H9 (cell line): Measurements from ENCODE around the gene GMPR2. TPM values are rescaled to one million over a fixed set of nuclear protein-coding genes. Genes with fewer than 3 reads are reported as not detected.

Experiments
- DNase-seq: peaks from one replicate; pipeline ENCODE4 v3.0.0-alpha.2; 2017
- H2AFZ ChIP-seq: one replicate; pipeline ENCODE4 v1.6.1; 2013; ENCODE audit warnings: mild to moderate bottlenecking, low read length, control low read depth, moderate library complexity
- H2AK5ac ChIP-seq: 2 replicates; pipeline ENCODE4 v1.6.1; 2013; ENCODE audit warnings: low read length, control low read depth, mixed read lengths; ENCODE audit not compliant: insufficient read length
- H2BK120ac ChIP-seq: one replicate; pipeline ENCODE4 v1.6.1; 2013; ENCODE audit warnings: low read depth, mild to moderate bottlenecking, low read length, control low read depth, inconsistent platforms; ENCODE audit not compliant: poor library complexity, severe bottlenecking
- H2BK12ac ChIP-seq: 2 replicates; pipeline ENCODE4 v1.6.1; 2013; ENCODE audit warnings: low read length, control low read depth, mixed read lengths, low read depth; ENCODE audit not compliant: insufficient read length
- H2BK15ac ChIP-seq: 2 replicates; pipeline ENCODE4 v1.6.1; 2013; ENCODE audit warnings: low read depth, low read length, control low read depth
- H2BK20ac ChIP-seq: one replicate; pipeline ENCODE4 v1.6.1; 2013; ENCODE audit warnings: low read depth, mild to moderate bottlenecking, low read length, control low read depth, inconsistent platforms; ENCODE audit not compliant: poor library complexity, severe bottlenecking
- H2BK5ac ChIP-seq: 2 replicates; pipeline ENCODE4 v1.6.1; 2013; ENCODE audit warnings: low read length, control low read depth, mixed read lengths; ENCODE audit not compliant: insufficient read length
- H3K14ac ChIP-seq: 2 replicates; pipeline ENCODE4 v1.6.1; 2013; ENCODE audit warnings: low read length, control low read depth; ENCODE audit not compliant: insufficient read depth
- H3K18ac ChIP-seq: 2 replicates; pipeline ENCODE4 v1.6.1; 2013; ENCODE audit warnings: low read depth, mild to moderate bottlenecking, mixed read lengths, low read length, control low read depth; ENCODE audit not compliant: insufficient read length
- H3K23ac ChIP-seq: 2 replicates; pipeline ENCODE4 v1.6.1; 2013; ENCODE audit warnings: low read length, control low read depth, mixed read lengths, low read depth; ENCODE audit not compliant: insufficient read length
- H3K23me2 ChIP-seq: 2 replicates; pipeline ENCODE4 v1.6.1; 2013; ENCODE audit warnings: low read depth, mild to moderate bottlenecking, mixed read lengths, low read length, control low read depth; ENCODE audit not compliant: insufficient read length, poor library complexity, severe bottlenecking
- H3K27ac ChIP-seq: 2 replicates; pipeline ENCODE4 v1.5.1; 2013; ENCODE audit warnings: low read length, control low read depth, mixed read lengths, low read depth; ENCODE audit not compliant: insufficient read length
- H3K27me3 ChIP-seq: 2 replicates; pipeline ENCODE4 v1.6.1; 2013; ENCODE audit warnings: low read length, control low read depth, inconsistent platforms; ENCODE audit not compliant: insufficient read depth
- H3K4ac ChIP-seq: 2 replicates; pipeline ENCODE4 v1.6.1; 2013; ENCODE audit warnings: low read depth, mild to moderate bottlenecking, control low read depth, inconsistent platforms, low read length, moderate library complexity
- H3K4me1 ChIP-seq: 2 replicates; pipeline ENCODE4 v1.6.1; 2013; ENCODE audit warnings: low read length, control low read depth, inconsistent platforms; ENCODE audit not compliant: insufficient read depth
- H3K4me2 ChIP-seq: 2 replicates; pipeline ENCODE4 v1.6.1; 2013; ENCODE audit warnings: low read length, control low read depth, mixed read lengths; ENCODE audit not compliant: insufficient read length, insufficient read depth
- H3K56ac ChIP-seq: 2 replicates; pipeline ENCODE4 v1.6.1; 2013; ENCODE audit warnings: low read depth, mild to moderate bottlenecking, mixed read lengths, low read length, control low read depth; ENCODE audit not compliant: insufficient read length
- H3K79me1 ChIP-seq: 2 replicates; pipeline ENCODE4 v1.6.1; 2013; ENCODE audit warnings: low read depth, mild to moderate bottlenecking, moderate library complexity, low read length, control low read depth, inconsistent platforms; ENCODE audit not compliant: insufficient read depth, poor library complexity, severe bottlenecking
- H3K79me2 ChIP-seq: 2 replicates; pipeline ENCODE4 v1.6.1; 2013; ENCODE audit warnings: low read length, control low read depth, inconsistent platforms; ENCODE audit not compliant: insufficient read depth
- H3K9ac ChIP-seq: 2 replicates; pipeline ENCODE4 v1.6.1; 2013; ENCODE audit warnings: low read length, control low read depth, mixed read lengths; ENCODE audit not compliant: insufficient read length; ENCODE audit errors: extremely low read depth
- H3K9me3 ChIP-seq: one replicate; pipeline ENCODE4 v1.6.1; 2013; ENCODE audit warnings: low read depth, low read length, inconsistent platforms; ENCODE audit not compliant: control insufficient read depth
- H3T11ph ChIP-seq: one replicate; pipeline ENCODE4 v1.6.1; 2013; ENCODE audit warnings: mild to moderate bottlenecking, low read length, control low read depth, inconsistent platforms
- H4K20me1 ChIP-seq: one replicate; pipeline ENCODE4 v1.6.1; 2013; ENCODE audit not compliant: control insufficient read depth, insufficient read length, insufficient read depth
- H4K5ac ChIP-seq: 2 replicates; pipeline ENCODE4 v1.6.1; 2013; ENCODE audit warnings: low read depth, mild to moderate bottlenecking, mixed read lengths, low read length, control low read depth; ENCODE audit not compliant: insufficient read length
- H4K8ac ChIP-seq: replicated peaks from 2 replicates; pipeline ENCODE4 v1.6.1; 2013; ENCODE audit warnings: low read length, control low read depth, mixed read lengths, low read depth; ENCODE audit not compliant: insufficient read length
- H4K91ac ChIP-seq: 2 replicates; pipeline ENCODE4 v1.6.1; 2013; ENCODE audit warnings: low read depth, mild to moderate bottlenecking, moderate library complexity, mixed read lengths, low read length, control low read depth; ENCODE audit not compliant: insufficient read length
- H3K27ac Mint-ChIP-seq, 3 experiments: 2 replicates in 2 of 3; 3 replicates in 1 of 3; pipeline ENCODE4 v1.8.0; 2020 to 2021; ENCODE audit warnings: mixed read lengths in 3 of 3, mild to moderate bottlenecking in 1 of 3, moderate library complexity in 1 of 3
- H3K27me3 Mint-ChIP-seq: 2 replicates; pipeline ENCODE4 v1.8.0; 2021; ENCODE audit warnings: low read depth, mild to moderate bottlenecking, moderate library complexity, mixed read lengths
- H3K36me3 Mint-ChIP-seq, 3 experiments: 2 replicates in 2 of 3; 3 replicates in 1 of 3; pipeline ENCODE4 v1.8.0; 2020 to 2021; ENCODE audit warnings: low read depth in 3 of 3, mixed read lengths in 3 of 3; ENCODE audit not compliant: insufficient read depth in 1 of 3
- H3K4me1 Mint-ChIP-seq, 2 experiments: 2 replicates each; pipeline ENCODE4 v1.8.0; 2020; ENCODE audit warnings: mixed read lengths in 2 of 2
- H3K4me3 Mint-ChIP-seq, 2 experiments: 2 replicates in 1 of 2; 3 replicates in 1 of 2; pipeline ENCODE4 v1.8.0; 2020 to 2021; ENCODE audit warnings: mild to moderate bottlenecking in 2 of 2, mixed read lengths in 2 of 2, moderate library complexity in 1 of 2
- H3K9me3 Mint-ChIP-seq, 2 experiments: 2 replicates in 1 of 2; 3 replicates in 1 of 2; pipeline ENCODE4 v1.8.0; 2020; ENCODE audit warnings: mild to moderate bottlenecking in 2 of 2, mixed read lengths in 2 of 2, moderate library complexity in 1 of 2
- CTCF ChIP-seq: fragments of 200-600 bp; sonication (generic); conservative IDR thresholded peaks from 3 replicates; pipeline ENCODE4 v1.8.0; 2021; ENCODE audit warnings: antibody characterized with exemption, mild to moderate bottlenecking
- WGBS: extraction: QIAGEN DNeasy Blood & Tissue Kit; methylation state at CpG from one replicate; pipeline ENCODE4 v1.1.7; 2013; ENCODE audit warnings: missing lambda C conversion rate, low lambda C conversion rate, mixed read lengths; ENCODE audit not compliant: insufficient read length; ENCODE audit errors: extremely low coverage; 5-methylcytosine and 5-hydroxymethylcytosine counted together
- total RNA-seq: library from RNA; stranded (reverse); gene quantifications from 2 replicates; pipeline ENCODE4 v1.2.1, GENCODE V29; 2021

Gene GMPR2
- total RNA-seq, 1 experiment from 2014 or later: 84.7 TPM

- Histone ChIP-seq H3K23ac (no peak overlapping the region), H3K79me2 (no peaks in the 10 kb centered on the region), H3K23me2 (no peaks in the 10 kb centered on the region), H2BK12ac (no peak overlapping the region), H3K56ac (no peak overlapping the region), H3K4ac (no peak overlapping the region), H3K79me1 (peaks cover 4% of the 10 kb centered on the region), H3K4me1 (no peaks in the 10 kb centered on the region; the same call in 1 of the 2 replicates), H3K9me3 (no peaks in the 10 kb centered on the region), H3T11ph (no peak overlapping the region), H4K91ac (no peak overlapping the region), H2BK15ac (no peak overlapping the region), H3K4me2 (no peak overlapping the region), H3K27ac (no peak overlapping the region), H2BK5ac (no peak overlapping the region), H4K8ac (no peak overlapping the region), H4K20me1 (no peaks in the 10 kb centered on the region), H3K14ac (no peak overlapping the region), H3K9ac (no peak overlapping the region), H3K18ac (no peak overlapping the region), H2AFZ (no peak overlapping the region), H4K5ac (no peak overlapping the region), H3K27me3 (no peaks in the 10 kb centered on the region), H2AK5ac (no peak overlapping the region), H2BK120ac (no peak overlapping the region), H2BK20ac (no peak overlapping the region)
- no CpG with 5 or more reads among the region's 11 CpGs for whole genome bisulfite sequencing
- no peak for TF ChIP-seq CTCF
- Mint-ChIP-seq H3K4me1 (peaks cover 15% of the 10 kb centered on the region in 2 experiments), H3K36me3 (peaks cover 31 to 80% (median 65%) of the 10 kb centered on the region in 3 experiments; a peak in 6 of 7 replicates), H3K27ac (no peak overlapping the region), H3K9me3 (no peaks in the 10 kb centered on the region), H3K27me3 (no peaks in the 10 kb centered on the region; the same call in 1 of the 2 replicates), H3K4me3 (no peak overlapping the region)
- no peak for DNase-seq
Measured at GRCh38 chr14:24185741-24186140, 47.0 kb upstream of the GMPR2 start.
